ENCODE results near the gene LTO1. TPM values are rescaled to one million over a fixed set of nuclear protein-coding genes. Genes with fewer than 3 reads are reported as not detected.
"Not testable (repeated sequence)": the region's sequence is repeated elsewhere in the genome, so short reads cannot be mapped to it uniquely, and the experiment has no call there.

The LTO1 gene
- total RNA-seq, 1 donor from 2014 or later = 24.4 TPM

- no peaks in the 10 kb centered on the region for H3K4me1 Mint-ChIP-seq (ENCODE audit: low read depth)
- H3K9me3 Mint-ChIP-seq = no peaks in the 10 kb centered on the region
- H3K27ac Mint-ChIP-seq = no peak overlapping the region
- DNase-seq (ENCODE audit: low spot score) = no peak
- no peak overlapping the region for H3K4me3 Mint-ChIP-seq (ENCODE audit: low read depth)
- H3K36me3 Mint-ChIP-seq (ENCODE audit: low read depth) = no peaks in the 10 kb centered on the region
- peaks cover 69% of the 10 kb centered on the region for H3K27me3 Mint-ChIP-seq (ENCODE audit: low read depth)
- intact Hi-C loops (cut with micrococcal nuclease) = no loop called here
Observed at GRCh38 chr11:69635804-69636511, 39.2 kb downstream of the LTO1 start.

DNA sequence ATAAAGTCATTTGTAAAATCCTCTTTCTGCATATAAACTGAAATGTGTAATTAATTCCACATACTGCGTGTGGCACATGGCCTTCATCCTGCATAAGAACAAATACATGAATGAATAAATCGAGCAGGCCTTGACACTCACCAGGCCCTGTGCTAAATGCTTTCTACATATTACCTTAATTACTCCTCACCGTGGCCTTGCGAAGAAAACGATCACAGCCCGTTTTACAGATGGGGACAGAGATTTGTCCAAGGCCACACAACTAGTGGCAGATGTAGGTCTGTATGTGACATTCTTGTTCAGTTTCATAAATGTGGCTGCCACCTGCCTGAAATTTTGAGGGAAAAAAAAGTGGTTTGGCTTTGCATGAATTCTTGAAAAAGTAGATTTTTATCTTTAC is 40.0 kb downstream of the LTO1 start:
- intact Hi-C loops (cut with micrococcal nuclease) = no loop called here
- DNase-seq (ENCODE audit: low spot score) = no peak
- H3K9me3 Mint-ChIP-seq = no peaks in the 10 kb centered on the region
- H3K36me3 Mint-ChIP-seq (ENCODE audit: low read depth) = no peaks in the 10 kb centered on the region
- H3K27me3 Mint-ChIP-seq (ENCODE audit: low read depth) = peaks cover 63% of the 10 kb centered on the region
- H3K4me1 Mint-ChIP-seq (ENCODE audit: low read depth) = no peaks in the 10 kb centered on the region
- no peak overlapping the region for H3K4me3 Mint-ChIP-seq (ENCODE audit: low read depth)
- H3K27ac Mint-ChIP-seq = no peak overlapping the region

DNA sequence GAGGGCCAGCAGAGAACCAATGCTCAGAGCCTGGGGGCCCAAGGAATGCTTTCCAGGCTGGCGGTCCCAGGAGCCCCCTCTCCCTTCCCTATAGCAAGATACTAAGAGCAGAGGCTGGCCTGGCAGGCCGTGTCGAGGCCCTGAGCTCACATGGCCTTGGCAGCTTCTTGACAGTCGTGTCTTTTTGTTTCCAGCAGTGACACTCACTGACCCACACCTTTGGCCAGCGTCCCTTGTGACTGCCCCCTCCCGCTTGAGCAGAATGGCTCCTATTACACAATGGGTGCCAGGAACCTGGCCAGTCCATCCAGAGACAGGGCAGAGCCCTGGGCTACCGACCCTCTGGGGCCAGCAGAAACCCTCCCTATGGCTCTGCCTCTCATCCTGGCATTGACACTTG is 40.6 kb downstream of the LTO1 start:
- no peak for DNase-seq (ENCODE audit: low spot score)
- H3K27me3 Mint-ChIP-seq (ENCODE audit: low read depth) = peaks cover 57% of the 10 kb centered on the region
- H3K4me1 Mint-ChIP-seq (ENCODE audit: low read depth) = no peaks in the 10 kb centered on the region
- no peaks in the 10 kb centered on the region for H3K36me3 Mint-ChIP-seq (ENCODE audit: low read depth)
- intact Hi-C loops (cut with micrococcal nuclease) = no loop called here
- H3K4me3 Mint-ChIP-seq (ENCODE audit: low read depth) = no peak overlapping the region
- no peak overlapping the region for H3K27ac Mint-ChIP-seq
- H3K9me3 Mint-ChIP-seq = peaks cover 5% of the 10 kb centered on the region

- no peaks in the 10 kb centered on the region for H3K36me3 Mint-ChIP-seq (ENCODE audit: low read depth)
- peaks cover 56% of the 10 kb centered on the region for H3K27me3 Mint-ChIP-seq (ENCODE audit: low read depth)
- H3K9me3 Mint-ChIP-seq = peaks cover 8% of the 10 kb centered on the region
- no peak for DNase-seq (ENCODE audit: low spot score)
- no peak overlapping the region for H3K4me3 Mint-ChIP-seq (ENCODE audit: low read depth)
- H3K27ac Mint-ChIP-seq = no peak overlapping the region
- intact Hi-C loops (cut with micrococcal nuclease) = no loop called here
- H3K4me1 Mint-ChIP-seq (ENCODE audit: low read depth) = no peaks in the 10 kb centered on the region
Observed at GRCh38 chr11:69634069-69634468, 41.1 kb downstream of the LTO1 start.

DNA sequence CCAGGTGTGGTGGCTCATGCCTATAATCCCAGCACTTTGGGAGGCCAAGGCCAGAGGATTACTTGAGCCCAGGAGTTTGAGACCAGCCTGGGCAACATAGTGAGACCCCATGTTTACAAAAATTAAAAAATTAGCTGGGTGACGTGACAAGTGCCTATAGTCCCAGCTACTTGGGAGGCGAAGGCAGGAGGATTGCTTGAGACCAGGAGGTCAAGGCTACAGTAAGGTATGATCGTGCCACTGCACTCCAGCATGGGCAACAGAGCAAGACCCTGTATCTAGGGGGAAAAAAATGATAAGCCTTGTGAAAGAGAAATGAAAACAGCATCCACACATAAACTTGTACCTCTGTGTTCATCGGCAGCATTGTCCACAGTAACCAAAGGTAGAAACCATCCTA is 42.3 kb downstream of the LTO1 start:
- H3K4me3 Mint-ChIP-seq (ENCODE audit: low read depth) = no peak overlapping the region
- H3K36me3 Mint-ChIP-seq (ENCODE audit: low read depth) = no peaks in the 10 kb centered on the region
- peaks cover 50% of the 10 kb centered on the region for H3K27me3 Mint-ChIP-seq (ENCODE audit: low read depth)
- no peaks in the 10 kb centered on the region for H3K4me1 Mint-ChIP-seq (ENCODE audit: low read depth)
- DNase-seq (ENCODE audit: low spot score) = no peak
- intact Hi-C loops (cut with micrococcal nuclease) = no loop called here
- H3K27ac Mint-ChIP-seq = no peak overlapping the region
- peaks cover 8% of the 10 kb centered on the region for H3K9me3 Mint-ChIP-seq

DNA sequence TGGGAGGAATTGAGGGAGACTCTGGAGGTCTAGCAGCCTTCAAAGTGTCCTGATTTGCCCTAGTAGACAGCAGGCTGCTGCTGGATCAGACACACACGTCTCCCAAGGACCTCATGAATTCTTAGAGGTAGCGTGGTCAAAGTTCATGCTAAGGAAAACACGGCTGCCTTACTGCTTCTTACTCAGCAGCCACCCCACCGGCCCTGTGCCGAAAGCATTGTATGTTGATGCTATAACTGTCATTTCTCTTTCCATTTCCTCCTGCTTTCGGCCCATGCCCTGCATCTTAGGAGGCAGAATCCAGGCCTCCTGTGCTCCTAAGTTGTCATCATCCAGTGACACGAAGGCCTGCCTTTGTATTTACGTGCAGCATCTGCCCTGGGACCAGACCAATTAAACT is 44.7 kb downstream of the LTO1 start:
- H3K36me3 Mint-ChIP-seq (ENCODE audit: low read depth) = no peaks in the 10 kb centered on the region
- H3K4me1 Mint-ChIP-seq (ENCODE audit: low read depth) = no peaks in the 10 kb centered on the region
- no peak for DNase-seq (ENCODE audit: low spot score)
- peaks cover 37% of the 10 kb centered on the region for H3K27me3 Mint-ChIP-seq (ENCODE audit: low read depth)
- intact Hi-C loops (cut with micrococcal nuclease) = no loop called here
- H3K9me3 Mint-ChIP-seq = peaks cover 8% of the 10 kb centered on the region
- no peak overlapping the region for H3K27ac Mint-ChIP-seq
- H3K4me3 Mint-ChIP-seq (ENCODE audit: low read depth) = no peak overlapping the region

DNA sequence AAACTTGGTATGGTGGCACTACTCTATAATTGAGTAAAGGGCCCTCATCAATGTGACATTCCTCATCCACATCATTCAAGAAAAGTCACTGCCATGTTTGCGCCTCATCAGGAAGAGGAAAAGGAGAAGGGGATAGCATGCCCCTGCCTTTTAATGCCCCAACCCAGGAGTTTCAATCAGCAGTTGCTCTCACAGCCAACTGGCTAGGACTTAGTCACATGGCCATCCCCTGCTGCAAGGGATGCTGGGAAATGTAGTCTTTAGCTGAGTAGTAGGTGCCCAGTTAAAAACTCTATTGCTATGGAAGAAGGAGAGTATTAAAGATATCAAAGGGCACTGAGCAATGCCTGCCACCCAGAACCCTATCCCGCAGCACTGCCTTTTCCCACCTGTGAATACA is 45.1 kb downstream of the LTO1 start:
- H3K36me3 Mint-ChIP-seq (ENCODE audit: low read depth) = no peaks in the 10 kb centered on the region
- H3K4me3 Mint-ChIP-seq (ENCODE audit: low read depth) = no peak overlapping the region
- intact Hi-C loops (cut with micrococcal nuclease) = no loop called here
- peaks cover 8% of the 10 kb centered on the region for H3K9me3 Mint-ChIP-seq
- no peak overlapping the region for H3K27ac Mint-ChIP-seq
- H3K4me1 Mint-ChIP-seq (ENCODE audit: low read depth) = no peaks in the 10 kb centered on the region
- peaks cover 36% of the 10 kb centered on the region for H3K27me3 Mint-ChIP-seq (ENCODE audit: low read depth)
- DNase-seq (ENCODE audit: low spot score) = no peak

- Mint-ChIP-seq H3K27ac (no peak overlapping the region), H3K4me3 (ENCODE audit: low read depth) (no peak overlapping the region), H3K27me3 (ENCODE audit: low read depth) (peaks cover 25% of the 10 kb centered on the region), H3K9me3 (peaks cover 8% of the 10 kb centered on the region), H3K36me3 (ENCODE audit: low read depth) (no peaks in the 10 kb centered on the region), H3K4me1 (ENCODE audit: low read depth) (no peaks in the 10 kb centered on the region)
- intact Hi-C loops (cut with micrococcal nuclease) = no loop called here
- DNase-seq (ENCODE audit: low spot score) = no peak
Observed at GRCh38 chr11:69627551-69627950, 47.6 kb downstream of the LTO1 start.

DNA sequence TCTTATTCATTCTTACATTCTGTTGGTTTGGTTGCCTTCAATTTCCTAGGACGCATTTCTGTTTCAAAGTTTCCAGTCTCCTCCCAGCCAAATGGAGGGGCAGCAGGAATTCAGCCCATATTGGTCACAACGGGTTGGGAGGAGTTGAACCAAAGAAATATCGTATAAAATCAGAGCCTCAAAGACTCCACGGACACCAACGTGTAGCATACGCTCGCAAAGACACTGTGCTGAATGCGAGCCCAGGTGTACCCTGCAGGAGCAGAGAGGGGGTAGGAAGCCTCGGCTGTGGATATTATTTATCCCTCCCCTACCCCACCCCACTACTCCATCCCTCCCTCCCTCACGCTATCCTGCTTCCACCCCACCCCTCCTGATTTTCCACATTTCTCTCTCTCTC is 49.7 kb downstream of the LTO1 start:
- peaks cover 15% of the 10 kb centered on the region for H3K27me3 Mint-ChIP-seq (ENCODE audit: low read depth)
- H3K4me3 Mint-ChIP-seq (ENCODE audit: low read depth) = no peak overlapping the region
- no peak overlapping the region for H3K27ac Mint-ChIP-seq
- peaks cover 8% of the 10 kb centered on the region for H3K9me3 Mint-ChIP-seq
- no peak for DNase-seq (ENCODE audit: low spot score)
- no peaks in the 10 kb centered on the region for H3K36me3 Mint-ChIP-seq (ENCODE audit: low read depth)
- H3K4me1 Mint-ChIP-seq (ENCODE audit: low read depth) = no peaks in the 10 kb centered on the region
- intact Hi-C loops (cut with micrococcal nuclease) = no loop called here

GRCh38 chr11:69624293-69624692 is 50.9 kb downstream of the LTO1 start:
- no peaks in the 10 kb centered on the region for H3K36me3 Mint-ChIP-seq (ENCODE audit: low read depth)
- DNase-seq (ENCODE audit: low spot score) = no peak
- H3K9me3 Mint-ChIP-seq = no peaks in the 10 kb centered on the region
- no peaks in the 10 kb centered on the region for H3K4me1 Mint-ChIP-seq (ENCODE audit: low read depth)
- H3K27me3 Mint-ChIP-seq (ENCODE audit: low read depth) = peaks cover 18% of the 10 kb centered on the region
- intact Hi-C loops (cut with micrococcal nuclease) = no loop called here
- no peak overlapping the region for H3K4me3 Mint-ChIP-seq (ENCODE audit: low read depth)
- H3K27ac Mint-ChIP-seq = no peak overlapping the region

DNA sequence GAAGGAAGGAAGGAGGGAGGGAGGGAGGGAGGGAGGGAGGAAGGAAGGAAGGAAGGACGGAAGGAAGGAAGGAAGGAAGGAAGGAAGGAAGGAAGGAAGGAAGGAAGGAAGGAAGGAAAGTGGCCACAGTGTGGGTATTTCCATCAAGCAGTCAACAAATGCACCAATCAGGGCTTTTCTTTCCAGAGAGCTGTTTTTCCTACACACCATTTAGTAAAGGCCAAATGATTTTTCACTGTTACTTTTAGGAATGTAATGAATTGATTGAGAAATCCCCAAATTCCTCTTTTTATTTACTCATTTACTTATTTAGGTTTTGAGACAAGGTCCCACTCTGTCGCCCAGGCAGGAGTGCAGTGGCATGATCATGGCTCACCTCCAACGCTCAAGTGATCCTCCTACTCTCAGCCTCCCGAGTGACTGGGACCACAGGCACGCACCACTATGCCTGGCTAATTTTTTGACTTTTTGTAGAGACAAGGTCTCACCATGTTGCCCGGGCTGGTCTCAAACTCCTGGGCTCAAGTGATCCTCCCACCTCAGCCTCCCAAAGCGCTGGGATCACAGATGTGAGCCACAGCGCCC is 53.0 kb downstream of the LTO1 start:
- H3K27me3 Mint-ChIP-seq (ENCODE audit: low read depth) = peaks cover 18% of the 10 kb centered on the region
- H3K9me3 Mint-ChIP-seq; H3K27ac Mint-ChIP-seq; H3K4me1 Mint-ChIP-seq (ENCODE audit: low read depth); H3K36me3 Mint-ChIP-seq (ENCODE audit: low read depth); H3K4me3 Mint-ChIP-seq (ENCODE audit: low read depth); DNase-seq (ENCODE audit: low spot score); intact Hi-C loops (cut with micrococcal nuclease): not testable (repeated sequence)

DNA sequence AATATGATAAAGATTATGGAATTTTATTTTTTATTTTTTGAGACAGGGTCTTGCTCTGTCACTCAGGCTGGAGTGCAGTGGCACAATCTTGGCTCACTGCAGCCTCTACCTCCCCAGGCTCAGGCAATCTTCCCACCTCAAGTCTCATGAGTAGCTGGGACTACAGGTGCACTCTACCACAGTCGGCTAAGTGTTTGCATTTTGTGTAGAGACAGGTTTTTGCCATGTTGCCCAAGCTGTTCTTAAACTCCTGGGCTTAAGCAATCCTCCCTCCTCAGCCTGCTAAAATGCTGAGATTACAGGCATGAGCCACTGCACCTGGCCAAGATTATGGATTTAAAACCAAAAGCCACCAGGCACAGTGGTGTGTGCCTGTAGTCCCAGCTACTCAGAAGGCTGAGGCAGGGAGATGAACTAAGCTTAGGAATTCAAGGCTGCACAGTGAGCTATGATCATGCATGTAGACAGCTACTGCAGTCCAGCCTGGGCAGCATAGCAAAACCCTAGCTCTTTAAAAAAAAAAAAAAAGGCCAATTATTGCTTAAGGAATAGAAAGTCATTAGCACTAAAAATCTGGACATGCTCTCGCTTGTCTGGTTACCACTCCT is 54.4 kb downstream of the LTO1 start:
- Mint-ChIP-seq H3K27ac (no peak overlapping the region), H3K4me1 (ENCODE audit: low read depth) (no peaks in the 10 kb centered on the region), H3K4me3 (ENCODE audit: low read depth) (no peak overlapping the region), H3K9me3 (no peaks in the 10 kb centered on the region), H3K36me3 (ENCODE audit: low read depth) (no peaks in the 10 kb centered on the region), H3K27me3 (ENCODE audit: low read depth) (peaks cover 14% of the 10 kb centered on the region)
- DNase-seq (ENCODE audit: low spot score) = no peak
- intact Hi-C loops (cut with micrococcal nuclease) = no loop called here

- Mint-ChIP-seq H3K9me3 (no peaks in the 10 kb centered on the region), H3K27me3 (ENCODE audit: low read depth) (peaks cover 5% of the 10 kb centered on the region), H3K27ac (no peak overlapping the region), H3K36me3 (ENCODE audit: low read depth) (no peaks in the 10 kb centered on the region), H3K4me3 (ENCODE audit: low read depth) (no peak overlapping the region), H3K4me1 (ENCODE audit: low read depth) (no peaks in the 10 kb centered on the region)
- DNase-seq (ENCODE audit: low spot score) = no peak
- intact Hi-C loops (cut with micrococcal nuclease) = no loop called here
Observed at GRCh38 chr11:69618237-69618636, 56.9 kb downstream of the LTO1 start.

Measured in activated T-helper 2 cell treated with anti-CD3 and anti-CD28 coated beads, Interferon-gamma antibody, Interleukin-2, Interleukin-4, amounts not matched to agents 10 μg/mL and 5 μg/mL and 100 μg/mL, durations not matched to agents 14 hours and 24 hours and 36 hours (primary cell).